ENCODE results near the gene AIFM1. TPM values are rescaled to one million over a fixed set of nuclear protein-coding genes. Genes with fewer than 3 reads are reported as not detected.

AIFM1 gene
- 10 to 100 TPM; 48.8 to 61.7 TPM for total RNA-seq

DNA sequence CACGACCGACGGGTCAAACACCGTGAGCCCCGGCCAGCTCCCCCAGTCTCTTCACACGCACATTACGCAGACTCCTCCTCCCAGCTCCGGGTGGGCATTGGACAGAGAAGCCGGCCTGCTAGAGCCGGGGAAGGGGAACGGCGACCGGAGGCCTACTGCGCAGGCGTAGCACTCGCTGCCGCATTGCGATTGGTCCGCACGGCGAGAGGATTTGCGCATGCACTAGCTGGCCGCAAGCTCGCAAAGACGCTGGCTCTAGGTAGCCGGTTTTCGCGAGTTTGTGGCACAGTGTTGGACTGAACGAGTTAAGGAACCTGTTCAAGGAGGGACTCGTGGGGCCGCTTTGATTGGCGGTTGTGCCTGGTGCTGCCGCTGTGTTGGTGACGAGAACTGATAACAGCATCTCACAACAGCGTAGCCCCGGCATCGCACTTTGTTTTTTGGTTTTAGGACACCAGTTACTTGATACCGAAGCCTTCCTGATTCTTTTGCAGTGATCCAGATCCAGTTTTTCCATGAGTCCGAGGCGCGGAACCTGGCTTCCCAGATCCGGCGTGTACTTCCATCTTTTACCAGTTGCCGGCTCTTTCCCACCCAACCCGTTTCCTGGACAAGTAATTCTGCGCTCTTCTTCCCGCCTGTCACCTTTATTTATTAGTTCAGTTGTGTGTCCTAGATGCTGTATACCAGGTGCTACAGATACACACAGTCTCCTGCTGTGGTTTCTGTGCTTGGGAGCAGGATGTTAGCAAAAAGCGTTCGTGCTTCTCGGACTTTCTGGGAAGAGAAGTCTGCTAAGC is at the start of gene AIFM1:
AIFM1 (minus strand) TSS at position 139 of the 800 bp plus-strand sequence. CDS start 185 bp downstream, outside the sequence.
- Mint-ChIP-seq H3K9me3 (ENCODE audit: low read depth) (no peaks in the 10 kb centered on the region), H3K27ac (peak within 1 kb of the TSS; percentile 89), H3K4me1 (peaks cover 37% of the 10 kb centered on the region), H3K4me3 (peak within 1 kb of the TSS; percentile 86), H3K27me3 (no peaks in the 10 kb centered on the region), H3K36me3 (ENCODE audit: low read depth) (peaks cover 3% of the 10 kb centered on the region)
- ATAC-seq, result peak; percentile 95
- ChIA-PET POLR2A (interaction anchor here (0.8 kb wide), 1 partner anchor 85 kb away, joined by 4 read pairs; no protein-coding TSS in a partner anchor), CTCF (interaction anchor here (0.6 to 1.0 kb wide), 4 partner anchors 10 to 142 kb away, joined by 3 to 5 read pairs (median 4); no protein-coding TSS in a partner anchor)
- DNase-seq, result peak; percentile 92
- intact Hi-C loops (cut with DNase I, micrococcal nuclease), result loop anchor here in 1 of 2 experiments (1.0 to 5.0 kb wide), 5 partner anchors 45 to 736 kb away; partner anchors contain the start of genes BCORL1, ENOX2, UTP14A and ZNF280C

DNA sequence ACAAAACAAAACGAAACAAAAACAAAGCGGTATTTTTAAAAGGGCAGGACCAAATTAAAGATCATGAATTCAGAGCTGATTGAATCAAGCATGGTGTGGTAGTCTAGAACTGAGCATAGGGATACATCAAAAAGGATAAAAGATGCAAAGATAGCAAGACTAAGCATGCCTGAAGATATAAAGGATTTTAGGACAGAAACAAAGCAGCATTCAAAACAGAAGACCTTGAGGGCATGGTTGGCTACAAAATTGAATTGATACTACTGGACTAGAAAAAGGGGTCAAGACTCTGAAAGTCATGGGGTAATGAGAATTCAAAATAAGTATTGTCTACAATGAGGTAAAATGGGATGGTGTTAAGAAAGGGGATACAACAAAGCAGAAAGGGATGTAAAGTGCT is 47.7 kb upstream of the AIFM1 start:
- POLR2A ChIA-PET, result no interaction called here
- CTCF ChIA-PET, result no interaction called here
- Mint-ChIP-seq H3K27me3 (no peaks in the 10 kb centered on the region), H3K27ac (peak overlapping the region; percentile 78), H3K9me3 (ENCODE audit: low read depth) (no peaks in the 10 kb centered on the region), H3K4me3 (no peak overlapping the region), H3K36me3 (ENCODE audit: low read depth) (peaks cover 24% of the 10 kb centered on the region), H3K4me1 (peaks cover 28% of the 10 kb centered on the region)
- intact Hi-C loops (cut with DNase I, micrococcal nuclease), result loop anchor here (5.0 kb wide), 1 partner anchor 54 kb away; the partner anchor contains the start of gene ZNF280C (in 2 of the 2)
- no peak for ATAC-seq
- no peak for DNase-seq

DNA sequence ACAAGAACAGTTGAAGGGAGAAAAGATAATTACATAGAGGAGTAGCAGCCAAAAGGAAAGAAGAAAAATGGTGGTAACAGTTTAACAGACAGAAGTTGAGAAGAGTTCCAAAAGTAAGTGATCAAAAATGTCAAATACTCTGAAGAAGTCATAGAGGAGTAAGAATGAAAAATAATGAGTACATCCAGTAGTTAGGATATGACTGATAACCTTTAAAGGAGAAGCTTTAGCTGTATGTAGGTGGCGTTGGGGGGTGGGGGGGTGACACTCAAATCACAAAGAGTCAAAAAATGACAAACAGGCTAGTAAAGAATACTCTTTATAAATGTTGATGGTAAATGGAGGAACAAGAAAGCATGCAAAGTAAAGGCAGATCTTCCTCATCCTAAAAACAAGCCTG is 46.7 kb upstream of the AIFM1 start:
- peak overlapping the region; percentile 44 for H3K4me3 Mint-ChIP-seq
- POLR2A ChIA-PET, result interaction anchor here (0.6 kb wide), 1 partner anchor 90 kb away, joined by 4 read pairs; no protein-coding TSS in a partner anchor
- peaks cover 24% of the 10 kb centered on the region for H3K36me3 Mint-ChIP-seq (ENCODE audit: low read depth)
- H3K4me1 Mint-ChIP-seq, result peaks cover 28% of the 10 kb centered on the region
- H3K27me3 Mint-ChIP-seq, result no peaks in the 10 kb centered on the region
- DNase-seq (no peak), ATAC-seq (peak; percentile 86)
- intact Hi-C loops (cut with DNase I, micrococcal nuclease), result loop anchor here (5.0 kb wide), 1 partner anchor 55 kb away; the partner anchor contains the start of gene ZNF280C (in 2 of the 2)
- peak overlapping the region; percentile 93 for H3K27ac Mint-ChIP-seq
- H3K9me3 Mint-ChIP-seq (ENCODE audit: low read depth), result no peaks in the 10 kb centered on the region
- CTCF ChIA-PET, result no interaction called here

DNA sequence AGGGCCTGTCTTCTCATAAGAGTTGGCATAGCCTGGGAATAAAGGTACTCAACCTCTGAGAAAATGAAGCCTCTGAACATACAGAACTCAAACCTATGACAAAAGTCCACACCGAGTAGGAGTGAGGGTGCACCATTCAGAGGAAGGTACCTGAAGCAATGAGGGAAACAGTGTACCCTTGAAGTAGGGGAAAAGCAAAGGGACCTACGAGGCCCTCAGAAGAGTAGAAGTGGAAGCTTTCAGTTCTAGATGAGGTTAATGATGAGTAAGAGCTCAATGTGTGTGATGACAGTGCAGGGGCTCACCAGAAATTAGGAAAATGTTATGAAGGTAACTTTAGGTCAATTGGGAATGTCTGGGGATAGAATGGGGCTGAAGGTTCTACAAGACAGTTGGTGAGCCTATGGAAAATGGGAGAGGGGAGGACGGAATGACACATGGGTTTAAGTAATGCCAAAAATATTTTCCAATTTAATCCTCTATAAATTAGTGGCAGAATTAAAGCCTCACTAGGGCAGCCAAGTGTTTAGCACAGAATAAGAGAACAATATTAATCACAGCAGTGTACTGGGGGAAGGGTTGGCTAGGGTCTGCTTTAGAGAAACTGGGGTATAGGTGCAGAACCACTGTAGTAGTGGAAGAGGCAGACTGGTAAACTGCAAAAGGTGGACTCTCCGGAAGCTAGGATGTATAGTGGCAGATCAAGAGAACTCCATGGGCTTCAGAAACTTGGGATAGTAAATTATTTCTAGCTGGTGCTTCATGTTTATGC is 46.0 kb upstream of the AIFM1 start:
- CTCF ChIA-PET, result interaction anchor here (0.5 to 2.0 kb wide), 6 partner anchors 20 to 151 kb away, joined by 3 to 5 read pairs (median 4); no protein-coding TSS in a partner anchor
- no peaks in the 10 kb centered on the region for H3K9me3 Mint-ChIP-seq (ENCODE audit: low read depth)
- intact Hi-C loops (cut with DNase I, micrococcal nuclease), result loop anchor here (5.0 kb wide), 1 partner anchor 56 kb away; the partner anchor contains the start of gene ZNF280C (in 2 of the 2)

DNA sequence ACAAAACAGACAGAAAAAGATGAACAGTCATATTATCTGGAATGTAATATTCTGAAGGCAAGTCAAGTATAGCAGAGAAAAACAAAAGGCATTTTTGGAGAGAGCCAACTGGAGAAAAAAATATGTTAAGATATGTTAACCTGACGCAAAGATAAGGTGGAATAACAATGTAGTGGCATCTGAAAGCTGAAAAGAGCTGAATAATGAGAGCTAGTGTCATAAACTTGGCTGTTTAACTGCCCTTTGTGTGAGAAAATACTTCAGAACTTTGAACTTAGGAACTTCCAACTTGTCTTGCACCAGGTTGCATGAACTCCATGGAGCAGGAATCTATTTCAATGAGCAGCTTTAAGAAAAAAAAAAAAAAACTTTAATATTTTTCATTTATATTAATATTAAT is 39.0 kb upstream of the AIFM1 start:
- no peaks in the 10 kb centered on the region for H3K9me3 Mint-ChIP-seq (ENCODE audit: low read depth)
- intact Hi-C loops (cut with DNase I, micrococcal nuclease), result no loop called here
- peaks cover 4% of the 10 kb centered on the region for H3K36me3 Mint-ChIP-seq (ENCODE audit: low read depth)
- ChIA-PET POLR2A (no interaction called here), CTCF (no interaction called here)
- H3K4me1 Mint-ChIP-seq, result no peaks in the 10 kb centered on the region
- H3K27me3 Mint-ChIP-seq, result no peaks in the 10 kb centered on the region
- no peak for DNase-seq
- no peak overlapping the region for H3K27ac Mint-ChIP-seq
- no peak overlapping the region for H3K4me3 Mint-ChIP-seq
- ATAC-seq, result no peak

More for the DNA sequence above, 46.0 kb upstream of the AIFM1 start:
- ATAC-seq (peak; percentile 63), DNase-seq (no peak)
- H3K27ac Mint-ChIP-seq, result peak overlapping the region; percentile 93
- H3K27me3 Mint-ChIP-seq, result no peaks in the 10 kb centered on the region
- peak overlapping the region; percentile 44 for H3K4me3 Mint-ChIP-seq
- peaks cover 23% of the 10 kb centered on the region for H3K36me3 Mint-ChIP-seq (ENCODE audit: low read depth)
- POLR2A ChIA-PET, result interaction anchor here (0.6 kb wide), 1 partner anchor 90 kb away, joined by 4 read pairs; no protein-coding TSS in a partner anchor
- H3K4me1 Mint-ChIP-seq, result peaks cover 28% of the 10 kb centered on the region

DNA sequence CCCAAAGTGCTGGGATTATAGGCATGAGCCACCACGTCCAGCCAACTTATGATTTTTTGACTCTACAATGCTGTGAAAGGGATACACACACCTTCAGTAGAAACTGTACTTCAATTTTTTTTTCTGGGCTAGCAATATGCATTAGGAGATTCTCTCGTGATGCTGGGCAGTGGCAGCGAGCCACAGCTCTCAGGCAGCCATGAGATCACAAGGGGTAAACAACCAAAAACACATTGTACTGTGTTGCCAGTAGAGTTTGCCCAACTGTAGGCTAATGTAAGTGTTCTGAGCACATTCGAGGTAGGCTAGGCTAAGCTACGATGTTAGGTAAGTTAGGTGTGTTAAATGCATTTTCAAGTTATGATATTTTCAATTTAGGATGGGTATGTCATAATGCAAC is 31.8 kb upstream of the AIFM1 start:
- Mint-ChIP-seq H3K4me3 (no peak overlapping the region), H3K9me3 (ENCODE audit: low read depth) (no peaks in the 10 kb centered on the region), H3K36me3 (ENCODE audit: low read depth) (no peaks in the 10 kb centered on the region), H3K4me1 (no peaks in the 10 kb centered on the region), H3K27me3 (no peaks in the 10 kb centered on the region), H3K27ac (no peak overlapping the region)
- no peak for ATAC-seq
- intact Hi-C loops (cut with DNase I, micrococcal nuclease), result loop anchor here in 1 of 2 experiments (10.0 kb wide), 2 partner anchors 53 to 593 kb away; no protein-coding TSS in a partner anchor
- POLR2A ChIA-PET, result no interaction called here
- CTCF ChIA-PET, result interaction anchor here (1.5 kb wide), 1 partner anchor 11 kb away, joined by 4 read pairs; no protein-coding TSS in a partner anchor
- DNase-seq, result no peak

DNA sequence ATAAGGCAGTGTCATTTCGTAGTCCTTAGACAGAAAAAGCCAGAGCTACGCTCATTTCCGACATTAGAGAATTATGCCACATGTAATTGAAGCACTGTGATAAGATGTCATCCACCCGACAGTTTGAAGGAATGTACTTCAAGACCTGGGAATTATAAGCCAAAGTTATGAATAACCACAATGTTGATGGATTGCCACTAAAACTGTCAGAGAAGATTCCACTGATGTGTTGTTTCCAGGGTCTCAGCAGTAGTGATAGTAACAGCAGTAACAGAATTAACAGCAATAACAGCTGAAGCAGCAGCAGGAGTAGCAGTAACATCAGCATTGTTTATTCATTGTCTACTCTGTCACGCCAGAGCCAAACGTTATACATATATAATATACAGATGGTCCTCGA is 30.8 kb upstream of the AIFM1 start:
- H3K4me1 Mint-ChIP-seq, result no peaks in the 10 kb centered on the region
- DNase-seq, result no peak
- no peaks in the 10 kb centered on the region for H3K36me3 Mint-ChIP-seq (ENCODE audit: low read depth)
- no peak overlapping the region for H3K27ac Mint-ChIP-seq
- no peak for ATAC-seq
- H3K27me3 Mint-ChIP-seq, result no peaks in the 10 kb centered on the region
- no peak overlapping the region for H3K4me3 Mint-ChIP-seq
- intact Hi-C loops (cut with DNase I, micrococcal nuclease), result loop anchor here in 1 of 2 experiments (10.0 kb wide), 2 partner anchors 52 to 592 kb away; no protein-coding TSS in a partner anchor
- ChIA-PET POLR2A (no interaction called here), CTCF (interaction anchor here (0.7 to 1.5 kb wide), 2 partner anchors 9 to 12 kb away, joined by 3 to 4 read pairs; no protein-coding TSS in a partner anchor)
- no peaks in the 10 kb centered on the region for H3K9me3 Mint-ChIP-seq (ENCODE audit: low read depth)

DNA sequence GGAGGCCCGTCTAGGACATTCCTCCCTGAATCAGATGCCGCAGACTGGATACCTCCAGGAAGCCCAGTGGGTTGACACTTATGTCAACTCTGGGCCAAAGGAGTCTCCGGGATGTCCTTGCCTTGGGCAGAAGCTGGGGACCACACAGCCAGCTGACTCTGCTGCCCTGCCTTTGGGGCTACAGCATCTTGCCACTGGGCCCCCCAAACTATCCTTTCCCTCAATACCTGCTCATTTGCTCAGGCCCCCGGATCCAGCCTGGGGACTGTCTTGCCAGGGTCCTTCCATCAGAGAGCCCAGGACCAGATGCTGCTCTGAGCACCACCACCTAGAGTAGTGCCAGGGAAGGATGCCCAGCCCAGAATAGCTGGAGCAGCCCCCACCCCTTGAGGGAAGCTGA is 25.2 kb upstream of the AIFM1 start:
- ATAC-seq, result no peak
- no peak overlapping the region for H3K4me3 Mint-ChIP-seq
- H3K27ac Mint-ChIP-seq, result no peak overlapping the region
- ChIA-PET POLR2A (no interaction called here), CTCF (interaction anchor here (0.8 to 2.0 kb wide), 5 partner anchors 12 to 754 kb away, joined by 3 to 11 read pairs (median 5); no protein-coding TSS in a partner anchor)
- no peaks in the 10 kb centered on the region for H3K4me1 Mint-ChIP-seq
- intact Hi-C loops (cut with DNase I, micrococcal nuclease), result loop anchor here (5.0 to 10.0 kb wide), 5 partner anchors 44 to 588 kb away; no protein-coding TSS in a partner anchor
- no peak for DNase-seq
- no peaks in the 10 kb centered on the region for H3K27me3 Mint-ChIP-seq
- no peaks in the 10 kb centered on the region for H3K9me3 Mint-ChIP-seq (ENCODE audit: low read depth)
- H3K36me3 Mint-ChIP-seq (ENCODE audit: low read depth), result no peaks in the 10 kb centered on the region

DNA sequence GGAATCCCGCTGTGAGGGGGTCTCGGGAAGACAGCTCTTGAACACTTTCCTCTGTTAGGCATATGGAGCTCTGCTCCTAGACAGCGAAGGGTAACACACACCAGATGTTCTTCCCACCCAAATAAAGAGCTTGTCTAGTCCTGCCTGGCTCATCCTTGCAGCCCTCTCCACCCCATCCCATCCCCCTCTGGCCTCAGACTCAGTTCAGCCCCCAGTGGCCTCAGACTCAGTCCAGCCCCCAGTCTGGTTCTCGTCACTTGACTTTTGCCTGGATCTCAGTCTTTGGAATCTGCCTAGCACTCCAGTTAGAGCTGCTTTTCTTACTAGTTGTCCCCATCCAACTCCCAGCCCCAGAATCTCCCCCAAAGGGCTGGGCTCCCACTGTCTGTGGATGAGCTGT is 21.0 kb upstream of the AIFM1 start:
- H3K4me1 Mint-ChIP-seq, result peaks cover 11% of the 10 kb centered on the region
- DNase-seq (no peak), ATAC-seq (no peak)
- H3K4me3 Mint-ChIP-seq, result no peak overlapping the region
- intact Hi-C loops (cut with DNase I, micrococcal nuclease), result no loop called here
- POLR2A ChIA-PET, result no interaction called here
- peaks cover 6% of the 10 kb centered on the region for H3K36me3 Mint-ChIP-seq (ENCODE audit: low read depth)
- H3K27ac Mint-ChIP-seq, result no peak overlapping the region
- H3K9me3 Mint-ChIP-seq (ENCODE audit: low read depth), result no peaks in the 10 kb centered on the region
- H3K27me3 Mint-ChIP-seq, result no peaks in the 10 kb centered on the region
- CTCF ChIA-PET, result interaction anchor here (0.7 to 1.4 kb wide), 2 partner anchors 61 to 106 kb away, joined by 3 to 7 read pairs; no protein-coding TSS in a partner anchor

DNA sequence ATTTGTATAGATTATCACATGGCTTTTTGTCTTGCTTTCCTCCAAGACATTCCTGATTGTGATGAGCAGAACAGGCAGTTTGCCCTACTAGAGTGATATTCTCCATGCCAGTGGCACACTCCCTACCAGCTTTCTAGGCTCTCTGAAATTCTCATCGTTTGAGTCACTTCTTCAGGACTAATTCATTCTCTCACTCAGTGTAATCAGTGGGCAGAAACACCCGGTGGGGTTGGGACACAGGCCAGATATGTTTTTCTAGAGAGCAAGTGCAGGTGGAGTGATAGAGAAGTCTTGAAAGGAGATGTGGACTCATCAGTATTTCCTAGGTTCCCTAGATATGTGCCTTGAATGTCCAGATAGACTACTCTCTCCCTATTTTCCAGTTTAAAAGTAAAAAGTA is 19.2 kb upstream of the AIFM1 start:
- H3K4me1 Mint-ChIP-seq, result peaks cover 16% of the 10 kb centered on the region
- no peak overlapping the region for H3K4me3 Mint-ChIP-seq
- DNase-seq (no peak), ATAC-seq (no peak)
- ChIA-PET CTCF (no interaction called here), POLR2A (no interaction called here)
- intact Hi-C loops (cut with DNase I, micrococcal nuclease), result no loop called here
- no peaks in the 10 kb centered on the region for H3K27me3 Mint-ChIP-seq
- peak overlapping the region; percentile 24 for H3K27ac Mint-ChIP-seq
- H3K9me3 Mint-ChIP-seq (ENCODE audit: low read depth), result no peaks in the 10 kb centered on the region
- peaks cover 9% of the 10 kb centered on the region for H3K36me3 Mint-ChIP-seq (ENCODE audit: low read depth)

DNA sequence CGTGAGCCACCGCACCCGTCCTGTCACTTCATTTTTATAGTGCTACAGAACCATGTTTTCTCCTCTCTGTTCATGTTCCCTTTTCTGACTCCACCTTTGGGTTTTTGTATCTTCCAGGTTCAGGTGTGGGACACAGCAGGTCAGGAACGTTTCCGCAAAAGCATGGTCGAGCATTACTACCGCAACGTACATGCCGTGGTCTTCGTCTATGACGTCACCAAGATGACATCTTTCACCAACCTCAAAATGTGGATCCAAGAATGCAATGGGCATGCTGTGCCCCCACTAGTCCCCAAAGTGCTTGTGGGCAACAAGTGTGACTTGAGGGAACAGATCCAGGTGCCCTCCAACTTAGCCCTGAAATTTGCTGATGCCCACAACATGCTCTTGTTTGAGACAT is 18.5 kb upstream of the AIFM1 start:
- Mint-ChIP-seq H3K4me3 (peak overlapping the region; percentile 12), H3K4me1 (peaks cover 23% of the 10 kb centered on the region), H3K27ac (peak overlapping the region; percentile 65), H3K9me3 (ENCODE audit: low read depth) (no peaks in the 10 kb centered on the region), H3K36me3 (ENCODE audit: low read depth) (peaks cover 14% of the 10 kb centered on the region), H3K27me3 (no peaks in the 10 kb centered on the region)
- intact Hi-C loops (cut with DNase I, micrococcal nuclease), result no loop called here
- CTCF ChIA-PET, result no interaction called here
- no peak for DNase-seq
- POLR2A ChIA-PET, result no interaction called here
- no peak for ATAC-seq

All from activated CD4-positive, alpha-beta T cell treated with anti-CD3 and anti-CD28 coated beads for 36 hours (primary cell).